ENCODE data around the gene TGM3.
"Not testable (repeated sequence)": the region's sequence is repeated elsewhere in the genome, so short reads cannot be mapped to it uniquely, and the experiment has no call there.

TGM3 gene

GRCh38 chr20:2295886-2296515 is at the start of gene TGM3:
TSS of gene TGM3 (plus strand) at chr20:2296001. CDS start at chr20:2296064, 63 bp downstream.
- no peak for DNase-seq (ENCODE audit: low read depth)

- no peak for DNase-seq (ENCODE audit: low read depth)
These were observed 49.7 kb upstream of the TGM3 start for GRCh38 chr20:2246069-2246491.

- DNase-seq (ENCODE audit: low read depth), result no peak
These were observed 47.0 kb upstream of the TGM3 start for GRCh38 chr20:2248837-2249236.

GRCh38 chr20:2249935-2250334 is 45.9 kb upstream of the TGM3 start:
- no peak for DNase-seq (ENCODE audit: low read depth)

GRCh38 chr20:2252419-2252997 is 43.3 kb upstream of the TGM3 start:
- no peak for DNase-seq (ENCODE audit: low read depth)

GRCh38 chr20:2253256-2253655 is 42.5 kb upstream of the TGM3 start:
- DNase-seq (ENCODE audit: low read depth), result no peak

GRCh38 chr20:2254333-2254732 is 41.5 kb upstream of the TGM3 start:
- DNase-seq (ENCODE audit: low read depth), result no peak

GRCh38 chr20:2255926-2256531 is 39.8 kb upstream of the TGM3 start:
- DNase-seq (ENCODE audit: low read depth), result no peak

- no peak for DNase-seq (ENCODE audit: low read depth)
These were observed 36.1 kb upstream of the TGM3 start for GRCh38 chr20:2259731-2260130.

GRCh38 chr20:2260250-2260649 is 35.6 kb upstream of the TGM3 start:
- DNase-seq (ENCODE audit: low read depth), result no peak

GRCh38 chr20:2261046-2261485 is 34.7 kb upstream of the TGM3 start:
- DNase-seq (ENCODE audit: low read depth), result no peak

- DNase-seq (ENCODE audit: low read depth), result no peak
These were observed 34.2 kb upstream of the TGM3 start for GRCh38 chr20:2261629-2262028.

- no peak for DNase-seq (ENCODE audit: low read depth)
These were observed 31.7 kb upstream of the TGM3 start for GRCh38 chr20:2264118-2264517.

GRCh38 chr20:2264621-2265374 is 31.0 kb upstream of the TGM3 start:
- DNase-seq (ENCODE audit: low read depth), result not testable (repeated sequence)

GRCh38 chr20:2273634-2274302 is 22.0 kb upstream of the TGM3 start:
- no peak for DNase-seq (ENCODE audit: low read depth)

- no peak for DNase-seq (ENCODE audit: low read depth)
These were observed 19.8 kb upstream of the TGM3 start for GRCh38 chr20:2276015-2276414.

- no peak for DNase-seq (ENCODE audit: low read depth)
These were observed 16.5 kb upstream of the TGM3 start for GRCh38 chr20:2279253-2279779.

- no peak for DNase-seq (ENCODE audit: low read depth)
These were observed 15.7 kb upstream of the TGM3 start for GRCh38 chr20:2280082-2280481.

GRCh38 chr20:2281563-2281962 is 14.2 kb upstream of the TGM3 start:
- no peak for DNase-seq (ENCODE audit: low read depth)

- DNase-seq (ENCODE audit: low read depth), result no peak
These were observed 13.6 kb upstream of the TGM3 start for GRCh38 chr20:2282181-2282580.

GRCh38 chr20:2283706-2284423 is 11.9 kb upstream of the TGM3 start:
- DNase-seq (ENCODE audit: low read depth), result no peak
